ENCODE data around the gene STEAP2. TPM values are rescaled to one million over a fixed set of nuclear protein-coding genes. Genes with fewer than 3 reads are reported as not detected.

STEAP2 gene
- polyA plus RNA-seq, 1 donor, result 2.6 TPM

DNA sequence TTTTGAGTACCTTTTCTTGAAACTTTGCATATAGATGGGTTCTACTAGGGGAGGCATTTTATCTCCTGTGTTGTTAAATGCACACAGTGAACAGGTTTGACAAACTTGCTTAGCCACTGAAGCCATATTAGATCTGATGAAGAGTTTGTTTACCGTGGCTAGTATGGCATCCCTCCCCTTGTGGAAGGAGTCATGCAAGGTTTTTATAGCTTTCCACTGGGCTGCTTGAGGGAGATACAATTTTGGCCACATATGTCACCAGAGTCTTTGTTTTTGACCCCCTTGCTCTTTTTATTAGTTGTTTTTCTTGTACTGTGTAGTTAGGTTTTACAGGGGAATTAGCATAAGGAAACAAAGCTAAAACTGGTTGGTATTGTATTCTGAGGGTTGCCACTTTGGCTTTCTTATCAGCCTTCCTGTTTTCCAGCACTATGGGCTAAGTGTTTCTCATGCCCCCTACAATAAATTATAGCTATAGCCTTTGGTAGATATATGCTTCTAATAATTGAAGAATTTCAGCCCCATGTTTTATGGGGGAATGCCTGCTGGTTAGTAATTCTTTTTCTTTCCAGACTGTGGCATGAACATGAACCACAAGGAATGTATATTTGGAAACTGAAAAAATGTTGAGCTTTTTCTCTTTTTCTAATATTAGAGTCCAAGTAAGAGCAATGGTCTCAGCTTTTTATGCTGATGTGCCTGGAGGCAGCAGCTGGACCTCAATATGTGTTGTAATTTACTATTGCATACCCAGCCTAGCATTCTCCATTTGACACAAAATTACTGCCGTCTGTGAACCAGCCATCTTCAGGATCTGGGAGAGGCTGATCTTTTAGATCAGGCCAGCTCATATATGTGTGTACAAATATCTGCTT is 18.4 kb upstream of the STEAP2 start:
- no peak for DNase-seq (ENCODE audit: low read depth)

DNA sequence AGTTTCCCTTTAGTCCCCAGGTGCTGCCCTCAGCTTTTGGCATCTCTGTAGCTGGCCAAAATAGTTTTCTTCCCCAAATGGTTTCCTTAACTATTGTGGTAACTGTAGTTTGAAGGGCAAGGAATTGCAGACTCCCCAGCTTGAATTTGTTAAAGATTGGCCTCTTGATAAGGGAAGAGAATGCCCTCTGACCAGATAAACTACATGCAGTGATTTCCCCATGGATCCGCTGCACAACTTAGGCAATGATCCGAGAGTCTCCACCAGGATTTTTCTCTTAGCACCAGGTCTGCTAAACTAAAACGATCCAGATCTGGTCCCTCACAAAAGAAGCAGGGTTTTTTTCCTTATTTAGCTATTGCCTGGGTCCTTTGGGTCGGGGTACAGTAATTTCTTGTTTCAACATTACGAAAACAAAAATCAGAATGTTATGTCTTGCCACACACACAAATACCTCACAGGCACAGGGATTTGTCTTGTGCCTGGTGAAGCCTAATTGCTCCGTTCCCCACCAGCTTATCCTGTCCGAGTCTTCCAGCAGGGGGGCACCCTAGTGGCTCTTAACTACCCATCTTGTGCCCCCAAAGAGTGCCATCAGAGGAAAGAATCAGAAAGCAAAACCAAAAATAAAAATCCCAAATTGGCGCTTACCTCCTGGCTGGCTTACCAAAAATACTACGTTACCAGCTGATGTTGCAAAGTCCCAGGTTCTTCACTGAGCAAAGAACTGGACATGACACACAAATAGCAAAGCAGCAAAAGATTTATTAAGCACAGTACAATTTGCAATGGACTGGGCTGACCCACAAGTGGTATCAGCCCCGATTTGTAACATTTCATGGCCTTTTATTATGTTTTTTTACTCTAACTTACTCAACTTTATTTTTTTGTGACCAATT is 16.4 kb upstream of the STEAP2 start:
- no peak for DNase-seq (ENCODE audit: low read depth)

DNA sequence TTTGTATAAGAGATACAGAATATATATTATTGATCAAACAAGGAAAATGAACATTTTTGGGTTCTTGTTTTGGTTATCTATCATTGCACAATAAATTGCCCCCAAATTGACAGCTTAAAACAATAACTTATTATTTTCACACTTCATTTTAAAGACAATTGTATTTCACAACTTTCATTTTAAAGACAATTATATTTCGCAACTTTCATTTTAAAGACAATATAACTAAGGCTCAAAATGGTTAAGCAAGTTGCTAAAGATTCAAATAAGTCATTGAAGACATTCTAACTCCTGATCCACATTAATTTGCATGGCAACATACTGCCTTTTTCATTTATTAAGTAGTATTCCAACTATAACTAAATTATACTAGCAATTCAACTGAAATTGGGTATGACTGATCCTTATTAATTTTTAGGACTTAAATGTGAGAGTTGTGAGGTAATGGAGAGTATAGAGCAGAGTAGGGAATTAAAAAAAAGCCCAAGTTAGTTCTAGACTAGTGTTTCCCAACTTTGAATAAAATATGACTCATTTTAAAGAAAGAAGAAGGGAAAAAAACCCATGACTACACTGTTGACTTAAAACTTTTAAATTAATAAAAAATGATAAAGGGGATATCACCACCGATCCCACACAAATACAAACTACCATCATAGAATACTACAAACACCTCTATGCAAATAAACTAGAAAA is 9.9 kb upstream of the STEAP2 start:
- no peak for DNase-seq (ENCODE audit: low read depth)

DNA sequence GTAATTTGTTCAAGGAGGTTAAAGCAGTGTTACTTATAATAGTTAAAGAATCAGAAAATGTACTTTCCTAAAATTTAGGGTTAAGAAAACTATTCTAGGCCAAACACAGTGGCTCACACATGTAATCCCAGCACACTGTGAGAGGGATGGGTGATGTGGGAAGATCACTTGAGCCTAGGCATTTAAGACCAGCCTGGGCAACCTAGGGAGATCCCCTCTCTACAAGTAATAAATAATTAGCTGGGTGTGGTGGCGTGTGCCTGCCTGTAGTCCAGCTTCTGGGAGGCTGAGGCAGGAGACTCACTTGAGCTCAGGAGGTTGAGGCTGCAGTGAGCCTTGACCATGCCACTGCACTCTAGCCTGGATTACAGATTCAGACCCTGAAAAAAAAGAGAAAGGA is 3.6 kb upstream of the STEAP2 start:
- DNase-seq (ENCODE audit: low read depth), result no peak

DNA sequence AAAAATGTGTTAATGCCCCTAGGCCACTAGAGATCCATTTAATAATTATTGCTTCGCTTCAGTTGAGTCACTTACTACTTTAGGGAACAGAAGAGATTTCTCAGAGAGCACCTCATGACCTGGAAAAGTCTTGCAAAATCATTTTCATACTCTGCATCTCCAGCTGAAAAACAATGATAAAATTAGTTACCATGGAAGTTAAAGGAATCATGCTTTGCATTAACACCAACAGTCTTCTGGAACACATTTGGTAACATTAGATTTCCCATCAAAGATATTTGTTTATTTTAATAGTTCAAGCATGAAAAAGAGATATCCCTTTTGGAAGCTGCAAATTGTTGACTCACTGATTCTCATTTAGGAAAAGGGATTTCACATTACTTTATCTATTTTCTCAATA is 1.8 kb upstream of the STEAP2 start:
- DNase-seq (ENCODE audit: low read depth), result no peak

- DNase-seq (ENCODE audit: low read depth), result no peak
Measured at GRCh38 chr7:90210475-90210874, 1.1 kb upstream of the STEAP2 start.

GRCh38 chr7:90210981-90211380 is 559 bp upstream of the STEAP2 start:
- no peak for DNase-seq (ENCODE audit: low read depth)

DNA sequence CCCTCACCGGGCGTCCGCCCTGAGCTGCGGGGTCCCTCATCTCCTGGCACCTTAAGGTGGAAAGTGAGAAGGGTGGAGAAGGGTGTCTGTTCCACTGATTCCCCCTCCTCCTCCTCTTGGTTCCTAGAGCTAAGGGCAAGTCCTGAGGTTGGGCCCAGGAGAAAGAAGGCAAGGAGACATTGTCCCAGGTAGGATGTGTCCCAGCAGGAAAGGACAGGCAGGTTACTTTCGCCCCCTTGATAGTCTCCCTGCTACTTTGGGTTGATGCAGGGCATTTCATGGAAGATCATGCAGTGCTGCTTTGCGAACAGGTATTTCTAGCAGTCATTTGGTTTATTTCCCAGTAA is 582 bp downstream of the STEAP2 start:
- no peak for DNase-seq (ENCODE audit: low read depth)

- DNase-seq (ENCODE audit: low read depth), result no peak
Measured at GRCh38 chr7:90213521-90213920, 2.0 kb downstream of the STEAP2 start.

DNA sequence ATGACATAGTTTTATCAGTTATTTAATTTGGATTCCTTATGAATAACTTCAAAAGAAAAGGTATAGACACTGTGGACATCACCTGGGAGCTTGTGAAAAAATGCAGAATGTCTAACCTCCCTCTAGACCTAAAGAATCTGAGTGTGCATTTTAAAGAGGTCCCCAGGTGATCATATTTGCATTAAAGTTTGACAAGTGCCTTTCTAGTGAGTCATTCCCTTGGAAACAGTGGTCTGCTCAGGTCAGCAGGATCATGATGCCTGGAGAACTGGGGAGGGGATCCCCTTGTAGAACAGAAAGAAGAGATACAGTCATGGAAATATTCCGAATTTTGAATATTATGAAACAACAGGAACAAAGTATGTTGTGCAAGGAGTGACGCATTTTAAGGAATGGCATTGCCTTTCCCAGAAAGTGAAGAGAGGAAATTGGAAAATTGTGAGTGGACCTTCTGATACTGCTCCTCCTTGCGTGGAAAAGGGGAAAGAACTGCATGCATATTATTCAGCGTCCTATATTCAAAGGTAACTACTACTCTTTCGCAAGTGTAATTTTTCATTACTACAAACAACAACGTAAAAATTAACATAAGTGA is 4.6 kb downstream of the STEAP2 start:
- no peak for DNase-seq (ENCODE audit: low read depth)

DNA sequence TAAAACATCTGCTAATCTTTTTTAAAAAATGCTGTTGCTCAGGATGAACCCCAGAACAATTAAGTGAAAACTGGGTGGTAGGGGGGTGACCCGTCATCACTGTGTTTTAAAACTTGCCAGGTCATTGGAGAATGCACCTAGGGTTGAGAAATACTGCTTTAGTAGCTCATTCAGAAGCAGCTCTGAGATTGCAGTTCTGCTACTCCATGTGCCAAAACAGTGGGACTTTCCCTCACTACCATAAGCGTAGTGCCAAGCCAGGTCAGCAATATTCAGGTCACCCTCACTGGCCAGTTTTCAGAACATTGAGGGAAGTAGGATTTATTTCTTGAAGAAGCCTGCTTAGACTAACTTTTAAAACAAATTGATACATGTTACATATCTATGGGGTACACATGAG is 5.2 kb downstream of the STEAP2 start:
- DNase-seq (ENCODE audit: low read depth), result no peak

- no peak for DNase-seq (ENCODE audit: low read depth)
Measured at GRCh38 chr7:90222390-90222789, 10.8 kb downstream of the STEAP2 start.

DNA sequence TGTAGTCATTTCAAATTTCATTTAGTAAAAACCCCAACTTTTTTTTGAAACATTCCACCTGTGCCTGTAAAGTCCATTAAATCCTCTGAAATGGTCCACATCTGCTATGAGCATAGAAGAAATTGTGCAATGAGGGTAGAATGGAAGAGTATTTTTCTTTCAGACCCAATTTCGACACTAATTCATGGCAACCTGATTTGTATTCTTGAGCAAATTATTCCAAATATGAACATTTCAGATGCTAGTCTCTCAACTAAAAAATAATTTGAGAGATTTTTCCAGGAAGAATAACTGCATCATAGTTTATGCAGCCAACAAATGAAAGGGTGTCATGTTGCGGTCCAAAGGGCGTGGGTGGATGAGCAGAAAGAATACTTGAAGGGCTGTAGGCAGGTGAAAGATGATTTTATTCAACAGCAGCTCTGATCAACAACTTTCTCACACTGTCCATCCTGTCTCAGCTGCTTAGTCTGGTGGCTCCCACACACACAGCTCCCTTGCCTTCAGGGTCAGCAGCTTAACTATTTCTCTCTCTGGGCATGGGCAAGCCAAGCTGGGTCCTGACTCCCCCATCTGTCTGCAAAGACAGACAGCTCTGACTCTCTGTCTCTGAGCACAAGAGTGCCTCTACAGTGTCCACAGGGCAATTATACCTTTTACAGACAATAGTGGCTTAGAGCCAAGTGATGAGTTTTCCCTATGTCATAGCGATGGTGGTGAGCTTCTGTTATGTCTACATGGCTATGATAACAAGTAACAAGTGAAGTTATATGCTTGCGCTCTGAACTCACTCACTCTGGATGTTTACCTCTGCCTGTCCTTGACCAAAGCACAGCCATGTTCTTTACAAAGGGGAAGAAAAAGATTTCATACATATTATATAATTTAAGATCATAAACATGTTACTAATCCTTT is 11.5 kb downstream of the STEAP2 start:
- DNase-seq (ENCODE audit: low read depth), result no peak

- no peak for DNase-seq (ENCODE audit: low read depth)
Measured at GRCh38 chr7:90224195-90224594, 12.7 kb downstream of the STEAP2 start.

DNA sequence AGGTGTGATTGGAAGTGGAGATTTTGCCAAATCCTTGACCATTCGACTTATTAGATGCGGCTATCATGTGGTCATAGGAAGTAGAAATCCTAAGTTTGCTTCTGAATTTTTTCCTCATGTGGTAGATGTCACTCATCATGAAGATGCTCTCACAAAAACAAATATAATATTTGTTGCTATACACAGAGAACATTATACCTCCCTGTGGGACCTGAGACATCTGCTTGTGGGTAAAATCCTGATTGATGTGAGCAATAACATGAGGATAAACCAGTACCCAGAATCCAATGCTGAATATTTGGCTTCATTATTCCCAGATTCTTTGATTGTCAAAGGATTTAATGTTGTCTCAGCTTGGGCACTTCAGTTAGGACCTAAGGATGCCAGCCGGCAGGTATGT is 13.6 kb downstream of the STEAP2 start:
- DNase-seq (ENCODE audit: low read depth), result no peak

DNA sequence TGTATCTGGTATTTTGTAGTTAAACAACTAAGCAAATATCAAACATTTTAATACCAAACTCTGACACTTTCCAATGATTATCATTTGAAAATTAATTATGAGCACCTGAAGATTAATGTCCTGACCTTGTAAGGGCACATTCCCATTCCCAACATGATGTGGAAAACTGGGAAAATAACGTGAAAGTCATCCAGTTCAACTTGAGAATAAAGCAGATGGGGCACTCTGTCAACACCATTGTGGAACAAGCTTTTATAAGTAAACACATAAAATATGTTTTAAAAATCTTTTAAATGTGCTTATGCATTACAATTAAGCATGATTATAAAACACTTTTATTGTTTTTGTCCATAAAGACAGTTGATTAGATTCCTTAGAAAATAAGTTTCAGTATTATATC is 14.1 kb downstream of the STEAP2 start:
- no peak for DNase-seq (ENCODE audit: low read depth)

DNA sequence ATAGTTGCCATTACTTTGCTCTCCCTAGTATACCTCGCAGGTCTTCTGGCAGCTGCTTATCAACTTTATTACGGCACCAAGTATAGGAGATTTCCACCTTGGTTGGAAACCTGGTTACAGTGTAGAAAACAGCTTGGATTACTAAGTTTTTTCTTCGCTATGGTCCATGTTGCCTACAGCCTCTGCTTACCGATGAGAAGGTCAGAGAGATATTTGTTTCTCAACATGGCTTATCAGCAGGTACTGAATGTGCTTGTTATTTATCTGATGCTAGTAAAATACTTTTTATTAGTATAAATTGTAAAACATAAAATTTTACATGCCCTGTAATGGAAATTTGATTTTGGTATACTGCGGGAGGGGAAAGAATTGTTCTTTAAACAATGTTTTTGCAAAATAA is 15.7 kb downstream of the STEAP2 start:
- DNase-seq (ENCODE audit: low read depth), result no peak

DNA sequence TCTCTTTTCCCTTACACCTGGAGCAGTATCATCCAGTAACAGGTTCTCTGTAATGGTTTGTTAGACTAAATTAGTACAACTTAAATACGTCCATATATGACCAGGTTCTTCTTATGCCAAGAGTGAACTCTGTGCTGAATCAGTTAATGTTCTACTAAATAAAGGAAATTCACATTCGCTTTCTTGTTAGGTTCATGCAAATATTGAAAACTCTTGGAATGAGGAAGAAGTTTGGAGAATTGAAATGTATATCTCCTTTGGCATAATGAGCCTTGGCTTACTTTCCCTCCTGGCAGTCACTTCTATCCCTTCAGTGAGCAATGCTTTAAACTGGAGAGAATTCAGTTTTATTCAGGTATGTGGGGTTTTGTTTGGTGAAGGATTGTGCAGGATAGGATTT is 18.1 kb downstream of the STEAP2 start:
- DNase-seq (ENCODE audit: low read depth), result no peak

- no peak for DNase-seq (ENCODE audit: low read depth)
Measured at GRCh38 chr7:90230834-90231233, 19.3 kb downstream of the STEAP2 start.

- no peak for DNase-seq (ENCODE audit: low read depth)
Measured at GRCh38 chr7:90231304-90231703, 19.8 kb downstream of the STEAP2 start.

- no peak for DNase-seq (ENCODE audit: low read depth)
Measured at GRCh38 chr7:90232430-90232829, 20.9 kb downstream of the STEAP2 start.
